VCaP (cell line): ENCODE measurements around the gene KIRREL1.

Experiments used
- H3K27ac ChIP-seq: fragments of 450-650 bp; 2 replicates; pipeline ENCODE4 v1.5.1; 2017
- CTCF ChIP-seq: fragments of 450-650 bp; conservative IDR thresholded peaks from 2 replicates; pipeline ENCODE4 v1.5.1; 2017; ENCODE audit warnings: mild to moderate bottlenecking, moderate library complexity

Gene KIRREL1

GRCh38 chr1:158025576-158026230 is 32.3 kb downstream of the KIRREL1 start:
- H3K27ac ChIP-seq, result no peak overlapping the region

GRCh38 chr1:158026651-158027050 is 33.2 kb downstream of the KIRREL1 start:
- no peak overlapping the region for H3K27ac ChIP-seq
- TF ChIP-seq CTCF, result no peak

More at GRCh38 chr1:158025576-158026230, 32.3 kb downstream of the KIRREL1 start:
- no peak for TF ChIP-seq CTCF

- TF ChIP-seq CTCF, result no peak
- no peak overlapping the region for H3K27ac ChIP-seq
Measured at GRCh38 chr1:158027508-158027907, 34.1 kb downstream of the KIRREL1 start.

- no peak overlapping the region for H3K27ac ChIP-seq
- no peak for TF ChIP-seq CTCF
Measured at GRCh38 chr1:158028969-158029368, 35.5 kb downstream of the KIRREL1 start.

- TF ChIP-seq CTCF, result no peak
- no peak overlapping the region for H3K27ac ChIP-seq
Measured at GRCh38 chr1:158035014-158035413, 41.6 kb downstream of the KIRREL1 start.

GRCh38 chr1:158035976-158036583 is 42.6 kb downstream of the KIRREL1 start:
- H3K27ac ChIP-seq, result no peak overlapping the region

More at GRCh38 chr1:158035976-158036583, 42.6 kb downstream of the KIRREL1 start:
- TF ChIP-seq CTCF, result peak; percentile 39
